ENCODE measurements around the gene THSD4.

The THSD4 gene

GRCh38 chr15:71335591-71335990 is 220.3 kb downstream of the THSD4 start:
- Histone ChIP-seq H3K36me3 (ENCODE audit: control insufficient read depth, insufficient read depth, low read length) (no peaks in the 10 kb centered on the region), H3K4me1 (ENCODE audit: control insufficient read depth, insufficient read depth, low read length, poor library complexity, severe bottlenecking) (no peaks in the 10 kb centered on the region), H3K27ac (ENCODE audit: insufficient read depth, low read length, poor library complexity, severe bottlenecking) (no peak overlapping the region), H3K27me3 (replicated peaks; ENCODE audit: control insufficient read depth, insufficient read depth, low read length, poor library complexity, severe bottlenecking) (no peaks in the 10 kb centered on the region), H3K4me3 (ENCODE audit: insufficient read depth, low read depth, low read length, poor library complexity, severe bottlenecking) (no peak overlapping the region), H3K9me3 (ENCODE audit: control insufficient read depth, low read length) (no peaks in the 10 kb centered on the region)
- no peak for DNase-seq

- H3K36me3 ChIP-seq (ENCODE audit: control insufficient read depth, insufficient read depth, low read length) = no peaks in the 10 kb centered on the region
- H3K9me3 ChIP-seq (ENCODE audit: control insufficient read depth, low read length) = no peaks in the 10 kb centered on the region
- no peak for DNase-seq
- no peaks in the 10 kb centered on the region for H3K4me1 ChIP-seq (ENCODE audit: control insufficient read depth, insufficient read depth, low read length, poor library complexity, severe bottlenecking)
- no peaks in the 10 kb centered on the region for H3K27me3 ChIP-seq (replicated peaks; ENCODE audit: control insufficient read depth, insufficient read depth, low read length, poor library complexity, severe bottlenecking)
- H3K27ac ChIP-seq (ENCODE audit: insufficient read depth, low read length, poor library complexity, severe bottlenecking) = no peak overlapping the region
- no peak overlapping the region for H3K4me3 ChIP-seq (ENCODE audit: insufficient read depth, low read depth, low read length, poor library complexity, severe bottlenecking)
Observed at GRCh38 chr15:71336671-71337070, 221.4 kb downstream of the THSD4 start.

GRCh38 chr15:71337197-71337845 is 222.1 kb downstream of the THSD4 start:
- no peak overlapping the region for H3K27ac ChIP-seq (ENCODE audit: insufficient read depth, low read length, poor library complexity, severe bottlenecking)
- H3K4me3 ChIP-seq (ENCODE audit: insufficient read depth, low read depth, low read length, poor library complexity, severe bottlenecking) = no peak overlapping the region
- no peaks in the 10 kb centered on the region for H3K9me3 ChIP-seq (ENCODE audit: control insufficient read depth, low read length)
- no peak for DNase-seq
- H3K36me3 ChIP-seq (ENCODE audit: control insufficient read depth, insufficient read depth, low read length) = no peaks in the 10 kb centered on the region
- no peaks in the 10 kb centered on the region for H3K27me3 ChIP-seq (replicated peaks; ENCODE audit: control insufficient read depth, insufficient read depth, low read length, poor library complexity, severe bottlenecking)
- H3K4me1 ChIP-seq (ENCODE audit: control insufficient read depth, insufficient read depth, low read length, poor library complexity, severe bottlenecking) = no peaks in the 10 kb centered on the region

- no peaks in the 10 kb centered on the region for H3K27me3 ChIP-seq (replicated peaks; ENCODE audit: control insufficient read depth, insufficient read depth, low read length, poor library complexity, severe bottlenecking)
- H3K9me3 ChIP-seq (ENCODE audit: control insufficient read depth, low read length) = no peaks in the 10 kb centered on the region
- no peak overlapping the region for H3K4me3 ChIP-seq (ENCODE audit: insufficient read depth, low read depth, low read length, poor library complexity, severe bottlenecking)
- no peaks in the 10 kb centered on the region for H3K36me3 ChIP-seq (ENCODE audit: control insufficient read depth, insufficient read depth, low read length)
- no peak for DNase-seq
- H3K4me1 ChIP-seq (ENCODE audit: control insufficient read depth, insufficient read depth, low read length, poor library complexity, severe bottlenecking) = no peaks in the 10 kb centered on the region
- no peak overlapping the region for H3K27ac ChIP-seq (ENCODE audit: insufficient read depth, low read length, poor library complexity, severe bottlenecking)
Observed at GRCh38 chr15:71338265-71338664, 223.0 kb downstream of the THSD4 start.

- no peak overlapping the region for H3K4me3 ChIP-seq (ENCODE audit: insufficient read depth, low read depth, low read length, poor library complexity, severe bottlenecking)
- DNase-seq = no peak
- H3K9me3 ChIP-seq (ENCODE audit: control insufficient read depth, low read length) = no peaks in the 10 kb centered on the region
- no peaks in the 10 kb centered on the region for H3K27me3 ChIP-seq (replicated peaks; ENCODE audit: control insufficient read depth, insufficient read depth, low read length, poor library complexity, severe bottlenecking)
- H3K27ac ChIP-seq (ENCODE audit: insufficient read depth, low read length, poor library complexity, severe bottlenecking) = no peak overlapping the region
- no peaks in the 10 kb centered on the region for H3K36me3 ChIP-seq (ENCODE audit: control insufficient read depth, insufficient read depth, low read length)
- H3K4me1 ChIP-seq (ENCODE audit: control insufficient read depth, insufficient read depth, low read length, poor library complexity, severe bottlenecking) = no peaks in the 10 kb centered on the region
Observed at GRCh38 chr15:71338827-71339542, 223.7 kb downstream of the THSD4 start.

GRCh38 chr15:71341811-71342550 is 226.7 kb downstream of the THSD4 start:
- Histone ChIP-seq H3K4me3 (ENCODE audit: insufficient read depth, low read depth, low read length, poor library complexity, severe bottlenecking) (no peak overlapping the region), H3K9me3 (ENCODE audit: control insufficient read depth, low read length) (no peaks in the 10 kb centered on the region), H3K4me1 (ENCODE audit: control insufficient read depth, insufficient read depth, low read length, poor library complexity, severe bottlenecking) (no peaks in the 10 kb centered on the region), H3K36me3 (ENCODE audit: control insufficient read depth, insufficient read depth, low read length) (no peaks in the 10 kb centered on the region), H3K27me3 (replicated peaks; ENCODE audit: control insufficient read depth, insufficient read depth, low read length, poor library complexity, severe bottlenecking) (no peaks in the 10 kb centered on the region), H3K27ac (ENCODE audit: insufficient read depth, low read length, poor library complexity, severe bottlenecking) (no peak overlapping the region)
- no peak for DNase-seq

GRCh38 chr15:71342658-71343057 is 227.4 kb downstream of the THSD4 start:
- H3K36me3 ChIP-seq (ENCODE audit: control insufficient read depth, insufficient read depth, low read length) = no peaks in the 10 kb centered on the region
- H3K4me1 ChIP-seq (ENCODE audit: control insufficient read depth, insufficient read depth, low read length, poor library complexity, severe bottlenecking) = no peaks in the 10 kb centered on the region
- no peak overlapping the region for H3K4me3 ChIP-seq (ENCODE audit: insufficient read depth, low read depth, low read length, poor library complexity, severe bottlenecking)
- H3K27me3 ChIP-seq (replicated peaks; ENCODE audit: control insufficient read depth, insufficient read depth, low read length, poor library complexity, severe bottlenecking) = no peaks in the 10 kb centered on the region
- no peak for DNase-seq
- no peaks in the 10 kb centered on the region for H3K9me3 ChIP-seq (ENCODE audit: control insufficient read depth, low read length)
- no peak overlapping the region for H3K27ac ChIP-seq (ENCODE audit: insufficient read depth, low read length, poor library complexity, severe bottlenecking)

- H3K27ac ChIP-seq (ENCODE audit: insufficient read depth, low read length, poor library complexity, severe bottlenecking) = no peak overlapping the region
- no peak overlapping the region for H3K4me3 ChIP-seq (ENCODE audit: insufficient read depth, low read depth, low read length, poor library complexity, severe bottlenecking)
- H3K36me3 ChIP-seq (ENCODE audit: control insufficient read depth, insufficient read depth, low read length) = no peaks in the 10 kb centered on the region
- no peaks in the 10 kb centered on the region for H3K27me3 ChIP-seq (replicated peaks; ENCODE audit: control insufficient read depth, insufficient read depth, low read length, poor library complexity, severe bottlenecking)
- H3K9me3 ChIP-seq (ENCODE audit: control insufficient read depth, low read length) = no peaks in the 10 kb centered on the region
- no peak for DNase-seq
- no peaks in the 10 kb centered on the region for H3K4me1 ChIP-seq (ENCODE audit: control insufficient read depth, insufficient read depth, low read length, poor library complexity, severe bottlenecking)
Observed at GRCh38 chr15:71344316-71344715, 229.0 kb downstream of the THSD4 start.

GRCh38 chr15:71345186-71345585 is 229.9 kb downstream of the THSD4 start:
- Histone ChIP-seq H3K4me3 (ENCODE audit: insufficient read depth, low read depth, low read length, poor library complexity, severe bottlenecking) (no peak overlapping the region), H3K27me3 (replicated peaks; ENCODE audit: control insufficient read depth, insufficient read depth, low read length, poor library complexity, severe bottlenecking) (no peaks in the 10 kb centered on the region), H3K27ac (ENCODE audit: insufficient read depth, low read length, poor library complexity, severe bottlenecking) (no peak overlapping the region), H3K9me3 (ENCODE audit: control insufficient read depth, low read length) (no peaks in the 10 kb centered on the region), H3K36me3 (ENCODE audit: control insufficient read depth, insufficient read depth, low read length) (no peaks in the 10 kb centered on the region), H3K4me1 (ENCODE audit: control insufficient read depth, insufficient read depth, low read length, poor library complexity, severe bottlenecking) (no peaks in the 10 kb centered on the region)
- DNase-seq = no peak

GRCh38 chr15:71346464-71346863 is 231.2 kb downstream of the THSD4 start:
- no peaks in the 10 kb centered on the region for H3K36me3 ChIP-seq (ENCODE audit: control insufficient read depth, insufficient read depth, low read length)
- no peaks in the 10 kb centered on the region for H3K4me1 ChIP-seq (ENCODE audit: control insufficient read depth, insufficient read depth, low read length, poor library complexity, severe bottlenecking)
- no peaks in the 10 kb centered on the region for H3K27me3 ChIP-seq (replicated peaks; ENCODE audit: control insufficient read depth, insufficient read depth, low read length, poor library complexity, severe bottlenecking)
- no peak overlapping the region for H3K4me3 ChIP-seq (ENCODE audit: insufficient read depth, low read depth, low read length, poor library complexity, severe bottlenecking)
- H3K9me3 ChIP-seq (ENCODE audit: control insufficient read depth, low read length) = no peaks in the 10 kb centered on the region
- no peak for DNase-seq
- H3K27ac ChIP-seq (ENCODE audit: insufficient read depth, low read length, poor library complexity, severe bottlenecking) = no peak overlapping the region

Data from effector memory CD4-positive, alpha-beta T cell (primary cell).